K562 (cell line): ENCODE data around the gene LMCD1. TPM values are rescaled to one million over a fixed set of nuclear protein-coding genes. Genes with fewer than 3 reads are reported as not detected.

Source experiments
- BCLAF1 ChIP-seq, 2 experiments: fragments of 450-650 bp in 1 of 2; IDR thresholded peaks; 2 replicates each; pipeline ENCODE4 v1.6.1; 2011 to 2017; ENCODE audit warnings: low read depth in 2 of 2, antibody characterized with exemption in 1 of 2, borderline replicate concordance in 1 of 2, low read length in 1 of 2, mild to moderate bottlenecking in 1 of 2, mixed read lengths in 1 of 2; ENCODE audit not compliant: control insufficient read depth in 1 of 2
- COPS2 ChIP-seq: fragments of 450-650 bp; conservative IDR thresholded peaks from 2 replicates; pipeline ENCODE4 v1.6.1; 2016; ENCODE audit warnings: mild to moderate bottlenecking, moderate library complexity
- CTCFL ChIP-seq: IDR thresholded peaks from 2 replicates; pipeline ENCODE4 v1.6.1; 2011; ENCODE audit warnings: borderline replicate concordance, low read depth, mild to moderate bottlenecking, moderate library complexity, low read length; ENCODE audit not compliant: insufficient read depth, poor library complexity, severe bottlenecking
- ELK1 ChIP-seq: sonication (generic); formaldehyde crosslinking; IDR thresholded peaks from 2 replicates; pipeline ENCODE4 v1.8.1; 2022; ENCODE audit warnings: missing genetic modification reagents
- NCOA6 ChIP-seq: fragments of 450-650 bp; IDR thresholded peaks from 2 replicates; pipeline ENCODE4 v1.6.1; 2017; ENCODE audit warnings: mild to moderate bottlenecking
- YBX1 ChIP-seq: fragments of 450-650 bp; IDR thresholded peaks from 2 replicates; pipeline ENCODE4 v1.7.1; 2016; ENCODE audit warnings: mild to moderate bottlenecking
- ZBTB1 ChIP-seq: sonication (generic); formaldehyde crosslinking; IDR thresholded peaks from 2 replicates; pipeline ENCODE4 v1.8.1; 2023; ENCODE audit warnings: missing genetic modification reagents, low read depth, mild to moderate bottlenecking, borderline replicate concordance
- polyA plus RNA-seq, 8 experiments: library from polyadenylated mRNA; depleted of rRNA in 4 of 8; stranded (reverse) in 5 of 8; unstranded in 3 of 8; fragments of >200 nt; fragmentation: Nextera tagmentation in 2 of 8; fragmentation: Illumina TruSeq in 1 of 8; extraction: Ambion mirVana in 2 of 8; extraction: Trizol in 1 of 8; gene quantifications; 2 replicates each; pipeline versions ENCODE4 v1.2.1 to v1.2.3, GENCODE V29; 2011 to 2014; ENCODE audit warnings: inconsistent platforms in 1 of 8, missing spikeins in 1 of 8
- total RNA-seq, 7 experiments: library from RNA; depleted of rRNA in 6 of 7; stranded (reverse); fragments of >200 nt in 6 of 7; fragmentation: Illumina TruSeq in 2 of 7; extraction: Trizol in 2 of 7; gene quantifications; 2 replicates each; pipeline versions ENCODE4 v1.2.1 to v1.2.3, GENCODE V29; 2011 to 2021; ENCODE audit warnings: low replicate concordance in 1 of 7

The LMCD1 gene
- total and polyA plus RNA-seq, 9 of the 15 experiments (the other 6 are each of a cell fraction or from before 2014, with no cell fraction given) = 0.60 TPM; not detected in 8

- no peak for TF ChIP-seq ZBTB1 (CRISPR knock-in tag)
- TF ChIP-seq YBX1 = no peak
- no peak for TF ChIP-seq NCOA6
- no peak for TF ChIP-seq ELK1 (CRISPR knock-in tag)
- TF ChIP-seq CTCFL = no peak
- no peak for TF ChIP-seq BCLAF1 (IDR thresholded peaks at IDR 0.05; ENCODE audit: borderline replicate concordance in 1 of 2, control insufficient read depth in 1 of 2, low read depth in 2 of 2, low read length in 1 of 2)
- TF ChIP-seq COPS2 = no peak
These were observed 12.7 kb upstream of the LMCD1 start (continued) for GRCh38 chr3:8488877-8489276.
